ENCODE results near the gene HDHD5.

Gene HDHD5

GRCh38 chr22:17172029-17172833, 13.2 kb upstream of the HDHD5 start:
- ATAC-seq, result no peak

GRCh38 chr22:17171153-17172028, 12.3 kb upstream of the HDHD5 start:
- TF ChIP-seq BACH2 (CRISPR knock-in tag; IDR thresholded peaks at IDR 0.05; ENCODE audit: borderline replicate concordance), result no peak
- no peak for TF ChIP-seq CSRNP3 (CRISPR knock-in tag; IDR thresholded peaks at IDR 0.05)
- no peak for TF ChIP-seq ZFP30 (CRISPR knock-in tag; IDR thresholded peaks at IDR 0.05)
- TF ChIP-seq OSR1 (CRISPR knock-in tag; IDR thresholded peaks at IDR 0.05), result no peak
- no peak for TF ChIP-seq ZC3H10 (CRISPR knock-in tag; IDR thresholded peaks at IDR 0.05)
- TF ChIP-seq PPARA (CRISPR knock-in tag; IDR thresholded peaks at IDR 0.05; ENCODE audit: borderline replicate concordance), result no peak
- no peak for TF ChIP-seq TOX (CRISPR knock-in tag; IDR thresholded peaks at IDR 0.05; ENCODE audit: borderline replicate concordance)
- TF ChIP-seq ZNF565 (CRISPR knock-in tag; conservative IDR thresholded peaks at IDR 0.05; ENCODE audit: low read depth), result 0 out of 2 replicates have a peak, but pooled peaks have one; percentile 39
- TF ChIP-seq ARNTL (CRISPR knock-in tag; IDR thresholded peaks at IDR 0.05; ENCODE audit: borderline replicate concordance, low read depth), result no peak
- TF ChIP-seq GLIS3 (CRISPR knock-in tag; IDR thresholded peaks at IDR 0.05), result no peak
- no peak for TF ChIP-seq ZFP3 (CRISPR knock-in tag; IDR thresholded peaks at IDR 0.05)
- no peak for TF ChIP-seq CREB5 (CRISPR knock-in tag; IDR thresholded peaks at IDR 0.05; ENCODE audit: low read depth)
- 0 out of 2 replicates have a peak, but pooled peaks have one; percentile 59 for TF ChIP-seq SNAI2 (CRISPR knock-in tag; IDR thresholded peaks at IDR 0.05)
- no peak; the same call in 1 of the 2 replicates for TF ChIP-seq TCF4 (CRISPR knock-in tag; IDR thresholded peaks at IDR 0.05; ENCODE audit: borderline replicate concordance)
- TF ChIP-seq TSHZ2 (CRISPR knock-in tag; IDR thresholded peaks at IDR 0.05), result no peak
- TF ChIP-seq ISL1 (CRISPR knock-in tag; IDR thresholded peaks at IDR 0.05), result no peak
- no peak for TF ChIP-seq ZNF70 (CRISPR knock-in tag; IDR thresholded peaks at IDR 0.05)
- peak; percentile 96 for ATAC-seq

More at GRCh38 chr22:17172029-17172833, 13.2 kb upstream of the HDHD5 start:
- TF ChIP-seq PPARA (CRISPR knock-in tag; IDR thresholded peaks at IDR 0.05; ENCODE audit: borderline replicate concordance), result no peak
- TF ChIP-seq TOX (CRISPR knock-in tag; IDR thresholded peaks at IDR 0.05; ENCODE audit: borderline replicate concordance), result no peak
- TF ChIP-seq PATZ1 (CRISPR knock-in tag; IDR thresholded peaks at IDR 0.05; ENCODE audit: borderline replicate concordance), result no peak
- TF ChIP-seq TCF4 (CRISPR knock-in tag; IDR thresholded peaks at IDR 0.05; ENCODE audit: borderline replicate concordance), result no peak
- no peak for TF ChIP-seq OSR1 (CRISPR knock-in tag; IDR thresholded peaks at IDR 0.05)
- TF ChIP-seq SNAI2 (CRISPR knock-in tag; IDR thresholded peaks at IDR 0.05), result no peak
- no peak for TF ChIP-seq ISL1 (CRISPR knock-in tag; IDR thresholded peaks at IDR 0.05)
- no peak for TF ChIP-seq ZNF8 (CRISPR knock-in tag; IDR thresholded peaks at IDR 0.05)
- TF ChIP-seq ARNTL (CRISPR knock-in tag; IDR thresholded peaks at IDR 0.05; ENCODE audit: borderline replicate concordance, low read depth), result no peak
- no peak for TF ChIP-seq CREB5 (CRISPR knock-in tag; IDR thresholded peaks at IDR 0.05; ENCODE audit: low read depth)
- TF ChIP-seq CSDC2 (CRISPR knock-in tag; IDR thresholded peaks at IDR 0.05), result no peak
- no peak for TF ChIP-seq BACH2 (CRISPR knock-in tag; IDR thresholded peaks at IDR 0.05; ENCODE audit: borderline replicate concordance)
- no peak for TF ChIP-seq ZC3H10 (CRISPR knock-in tag; IDR thresholded peaks at IDR 0.05)
